Transverse colon (tissue), 4 donors: ENCODE data around the gene TMEM201. TPM values are rescaled to one million over a fixed set of nuclear protein-coding genes. Genes with fewer than 3 reads are reported as not detected.

ENCODE experiments used
- DNase-seq: peaks from one replicate; pipeline ENCODE4 v3.0.0-alpha.2; 2019
- H3K27ac ChIP-seq, 4 donors: fragments of 200-600 bp; sonication (generic); 2 replicates each; pipeline ENCODE4 v1.5.1; 2016 to 2018; ENCODE audit warnings: inconsistent platforms in 4 of 4
- H3K27me3 ChIP-seq: fragments of 200-600 bp; sonication (generic); 2 replicates; pipeline ENCODE4 v1.5.1; 2017; ENCODE audit warnings: inconsistent platforms
- H3K36me3 ChIP-seq, 4 donors: fragments of 200-600 bp; sonication (generic); 2 replicates each; pipeline ENCODE4 v1.5.1; 2017 to 2019; ENCODE audit warnings: inconsistent platforms in 4 of 4
- H3K4me1 ChIP-seq, 4 donors: fragments of 200-600 bp; sonication (generic); 2 replicates each; pipeline ENCODE4 v1.5.1; 2017 to 2020; ENCODE audit warnings: inconsistent platforms in 4 of 4
- H3K4me3 ChIP-seq, 4 donors: fragments of 200-600 bp; sonication (generic); 1 replicate in 1 of 4; 2 replicates in 3 of 4; pipeline versions ENCODE4 v1.5.1 to v1.6.1; 2017 to 2019; ENCODE audit warnings: inconsistent platforms in 4 of 4
- H3K9me3 ChIP-seq, 2 donors: fragments of 200-600 bp; sonication (generic); 2 replicates each; pipeline ENCODE4 v1.5.1; 2017 to 2019; ENCODE audit warnings: inconsistent platforms in 2 of 2
- CTCF ChIP-seq, 5 experiments: fragments of 200-600 bp in 3 of 5; fragments of 450-650 bp in 2 of 5; sonication (generic) in 3 of 5; IDR thresholded peaks; 1 replicate in 2 of 5; 2 replicates in 3 of 5; pipeline ENCODE4 v1.5.1; 2016 to 2017; ENCODE audit warnings: antibody characterized with exemption in 5 of 5, inconsistent platforms in 3 of 5, mild to moderate bottlenecking in 2 of 5, moderate library complexity in 1 of 5
- EP300 ChIP-seq: sonication (generic); formaldehyde crosslinking; IDR thresholded peaks from one replicate; pipeline ENCODE4 v1.6.1; 2017; ENCODE audit warnings: antibody characterized with exemption, low read depth
- POLR2A ChIP-seq: fragments of 450-650 bp; IDR thresholded peaks from one replicate; pipeline ENCODE4 v1.6.1; 2016; ENCODE audit warnings: antibody characterized with exemption, mild to moderate bottlenecking, moderate library complexity
- POLR2AphosphoS5 ChIP-seq, 3 donors: sonication (generic); formaldehyde crosslinking; IDR thresholded peaks; one replicate each; pipeline ENCODE4 v1.6.1; 2016; ENCODE audit warnings: antibody characterized with exemption in 3 of 3
- WGBS, 2 donors: methylation state at CpG; one replicate each; pipeline ENCODE4 v1.1.5; 2018; ENCODE audit warnings: low coverage in 1 of 2; 5-methylcytosine and 5-hydroxymethylcytosine counted together
- in situ Hi-C, 4 donors: fragments of 200-750 bp; cut with MboI; loops; one replicate each; pipeline versions ENCODE4 v1.15.0 to v1.15.1; 2017; ENCODE audit warnings: low sequenced_read_pairs in 3 of 4, low pct_ligation_motif_present in 1 of 4, low pct_unique_long_range_greater_than_20kb in 1 of 4
- intact Hi-C: fragments of 100-400 bp; cut with DNase I; formaldehyde crosslinking; loops from one replicate; pipeline ENCODE4 v1.15.1; 2023; ENCODE audit warnings: low total_unique reads
- total RNA-seq, 4 donors: library from RNA; depleted of rRNA; stranded (reverse); fragments of >200 nt; gene quantifications; one replicate each; pipeline ENCODE4 v1.1.0, GENCODE V29; 2016

TMEM201 gene
- total RNA-seq: 10 to 100 TPM in 1 of 4 donors, 1 to 10 TPM in 3; 2.6 to 19.7 (median 6.0) TPM

- Histone ChIP-seq H3K9me3 (no peaks in the 10 kb centered on the region), H3K27ac (peak within 1 kb of the TSS; percentile 74 to 86 (median 82)), H3K36me3 (no peaks in the 10 kb centered on the region), H3K4me1 (peaks cover 8 to 27% (median 24%) of the 10 kb centered on the region in 4 donors), H3K27me3 (no peaks in the 10 kb centered on the region), H3K4me3 (peak within 1 kb of the TSS; percentile 64 to 88 (median 80))
- DNase-seq: peak; percentile 97
- intact Hi-C loops: no loop called here
- in situ Hi-C loops: no loop called here
- TF ChIP-seq POLR2AphosphoS5 (IDR thresholded peaks at IDR 0.05) (peak; percentile 21 to 41 (median 25)), CTCF (IDR thresholded peaks at IDR 0.05) (peak in 4 of 5 experiments; percentile 57 to 90 (median 73)), EP300 (no peak), POLR2A (no peak)
- no CpG with 5 or more reads among the region's 94 CpGs for WGBS, 2 donors
These were observed at the start of gene TMEM201 for GRCh38 chr1:9588551-9589143. Gene TMEM201 (plus strand): TSS chr1:9588911. CDS start chr1:9588931, 20 bp downstream.

GRCh38 chr1:9539165-9539828, 49.4 kb upstream of the TMEM201 start, which contains the start of gene SLC25A33:
Gene SLC25A33 (plus strand): TSS chr1:9539465. CDS start chr1:9539692, 227 bp downstream.
- peak; percentile 99 for DNase-seq
- H3K27me3 ChIP-seq: no peaks in the 10 kb centered on the region
- intact Hi-C loops: no loop called here
- no peaks in the 10 kb centered on the region for H3K36me3 ChIP-seq
- peaks cover 7 to 42% (median 28%) of the 10 kb centered on the region in 4 donors for H3K4me1 ChIP-seq
- peak within 1 kb of the TSS; percentile 36 to 93 (median 66) for H3K4me3 ChIP-seq
- no peaks in the 10 kb centered on the region for H3K9me3 ChIP-seq
- TF ChIP-seq POLR2AphosphoS5 (IDR thresholded peaks at IDR 0.05): peak; percentile 50 to 82 (median 76)
- no peak for TF ChIP-seq CTCF (IDR thresholded peaks at IDR 0.05)
- TF ChIP-seq EP300: no peak
- TF ChIP-seq POLR2A: no peak
- peak within 1 kb of the TSS; percentile 89 to 97 (median 94) for H3K27ac ChIP-seq
- in situ Hi-C loops: no loop called here
- WGBS, 2 donors: 0% methylated on average over 28 of the region's 92 CpGs; no CpG with 5 or more reads in 1 of the 2 donors

- 6 to 21% methylated on average over 5 to 36 of the region's 61 CpGs for WGBS, 2 donors
- in situ Hi-C loops: no loop called here
These were observed 48.7 kb upstream of the TMEM201 start for GRCh38 chr1:9539829-9540550.

More at GRCh38 chr1:9539829-9540550, 48.7 kb upstream of the TMEM201 start:
- Histone ChIP-seq H3K36me3 (no peaks in the 10 kb centered on the region), H3K9me3 (no peaks in the 10 kb centered on the region), H3K27me3 (no peaks in the 10 kb centered on the region), H3K4me3 (peak overlapping the region; percentile 36 to 93 (median 66)), H3K27ac (peak overlapping the region; percentile 89 to 97 (median 94)), H3K4me1 (peaks cover 7 to 42% (median 28%) of the 10 kb centered on the region in 4 donors)
- TF ChIP-seq EP300: no peak
- no peak for TF ChIP-seq CTCF (IDR thresholded peaks at IDR 0.05)
- peak; percentile 39 for TF ChIP-seq POLR2A
- peak in 1 of 3 donors; percentile 11 for TF ChIP-seq POLR2AphosphoS5 (IDR thresholded peaks at IDR 0.05)
- intact Hi-C loops: no loop called here
- peak; percentile 58 for DNase-seq
